GM18873 (cell line): ENCODE measurements around the gene DONSON.
"Not testable (repeated sequence)": the region's sequence is repeated elsewhere in the genome, so short reads cannot be mapped to it uniquely, and the experiment has no call there.

Source experiments
- ATAC-seq: cut with Tn5 transposase; IDR thresholded peaks from one replicate; pipeline ENCODE4 v1.9.1; 2021; ENCODE audit warnings: mild to moderate bottlenecking, moderate library complexity, moderate number of reproducible peaks; ENCODE audit not compliant: unreplicated experiment, low FRiP score

The DONSON gene

GRCh38 chr21:33588485-33589335 is at the start of gene DONSON:
Gene DONSON, minus strand, starts transcription at chr21:33588684. Its CDS starts 43 bp downstream, at chr21:33588641.
- peak; percentile 78 for ATAC-seq

GRCh38 chr21:33634254-33634653 is 45.8 kb upstream of the DONSON start:
- ATAC-seq, result no peak

GRCh38 chr21:33626151-33626550 is 37.7 kb upstream of the DONSON start:
- not testable (repeated sequence) for ATAC-seq

DNA sequence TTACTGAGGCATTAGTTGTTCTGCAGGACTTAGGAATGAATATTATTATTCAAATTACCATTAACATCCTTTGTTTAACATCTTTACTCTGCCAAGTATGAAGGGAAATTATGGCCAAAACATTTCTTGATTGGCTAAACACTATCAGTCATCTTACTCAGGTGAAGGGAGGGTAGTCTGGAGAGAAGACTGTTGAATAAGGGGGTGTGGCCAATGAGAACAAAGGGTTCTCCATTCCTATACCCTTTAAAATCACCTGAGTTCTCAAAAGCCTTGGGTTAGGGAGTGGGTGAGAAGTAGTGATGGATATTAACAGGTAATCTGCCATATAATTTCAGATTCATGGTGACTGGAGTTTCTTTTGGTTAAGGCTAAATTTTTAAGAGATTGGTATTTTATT is 33.8 kb upstream of the DONSON start:
- no peak for ATAC-seq

DNA sequence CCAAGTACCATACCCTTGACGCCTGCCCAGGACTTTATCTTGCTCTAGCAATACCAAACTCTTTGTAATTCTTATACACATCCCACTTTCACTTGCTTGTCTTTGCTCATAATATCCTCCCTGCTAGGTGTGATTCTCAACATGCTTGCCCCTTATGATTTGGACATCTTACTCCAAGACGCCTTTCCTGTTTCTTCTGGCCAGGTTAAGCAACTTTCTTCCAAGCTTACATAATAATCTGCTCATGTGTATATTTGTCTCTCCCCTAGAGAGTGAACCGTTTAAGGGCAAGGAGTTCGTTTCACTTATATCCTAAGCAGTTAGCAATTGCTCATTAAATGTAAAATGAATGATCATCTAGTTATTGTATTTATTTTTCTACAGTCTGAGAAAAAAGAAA is 31.2 kb upstream of the DONSON start:
- no peak for ATAC-seq

GRCh38 chr21:33618407-33618806 is 29.9 kb upstream of the DONSON start:
- no peak for ATAC-seq

- ATAC-seq, result not testable (repeated sequence)
These were observed 29.1 kb upstream of the DONSON start for GRCh38 chr21:33617565-33617964.

DNA sequence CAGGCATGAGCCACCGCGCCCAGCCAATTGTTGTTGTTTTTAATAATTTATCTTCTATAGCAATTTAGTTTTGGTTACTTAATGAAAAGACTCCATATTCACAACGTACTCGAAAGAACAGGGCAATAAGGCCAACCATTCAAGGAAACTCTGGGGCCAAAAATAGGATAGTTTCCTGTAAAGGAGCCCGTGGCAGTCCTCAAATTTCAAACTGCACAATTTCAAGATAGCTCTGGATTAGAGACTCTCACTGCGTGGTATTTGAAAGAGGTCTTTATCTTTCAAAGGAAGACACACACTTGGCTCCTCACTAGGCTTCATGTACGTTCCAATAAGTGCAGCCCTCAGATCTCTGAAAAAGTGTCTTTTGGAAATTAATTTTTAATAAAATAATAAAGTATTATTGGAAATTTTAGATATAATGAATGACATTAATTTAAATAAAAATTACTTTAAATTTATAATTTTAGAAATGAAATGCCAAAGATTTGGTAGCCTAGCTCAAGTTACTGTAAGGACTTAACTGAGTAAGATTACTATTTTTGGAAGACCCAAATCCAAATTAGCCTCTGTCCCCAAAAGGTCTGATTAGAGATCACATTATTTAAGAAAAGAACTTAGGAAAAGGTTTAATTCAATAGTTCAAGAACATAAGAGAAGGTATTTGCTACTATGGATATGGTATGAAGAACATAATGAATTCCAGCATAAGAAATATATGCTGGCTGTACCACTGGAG is 22.7 kb upstream of the DONSON start:
- no peak for ATAC-seq

DNA sequence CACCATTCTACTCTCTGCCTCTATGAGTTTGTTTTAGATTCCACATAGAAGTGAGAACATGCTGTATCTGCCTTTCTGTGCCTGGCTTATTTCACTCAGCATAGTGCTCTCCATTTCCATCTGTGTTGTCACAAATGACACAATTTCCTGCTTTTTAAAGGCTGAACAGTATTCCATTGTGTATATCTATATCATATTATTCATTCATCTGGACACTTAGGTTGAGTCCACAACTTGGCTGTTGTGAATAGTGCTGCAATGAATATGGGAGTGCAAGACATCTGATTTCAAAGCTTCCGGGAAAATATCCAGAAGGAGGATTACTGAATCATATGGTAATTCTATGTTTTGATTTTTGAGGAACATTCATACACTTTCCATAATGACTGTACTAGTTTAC is 20.1 kb upstream of the DONSON start:
- ATAC-seq, result no peak

GRCh38 chr21:33598051-33598450 is 9.6 kb upstream of the DONSON start:
- ATAC-seq, result no peak

DNA sequence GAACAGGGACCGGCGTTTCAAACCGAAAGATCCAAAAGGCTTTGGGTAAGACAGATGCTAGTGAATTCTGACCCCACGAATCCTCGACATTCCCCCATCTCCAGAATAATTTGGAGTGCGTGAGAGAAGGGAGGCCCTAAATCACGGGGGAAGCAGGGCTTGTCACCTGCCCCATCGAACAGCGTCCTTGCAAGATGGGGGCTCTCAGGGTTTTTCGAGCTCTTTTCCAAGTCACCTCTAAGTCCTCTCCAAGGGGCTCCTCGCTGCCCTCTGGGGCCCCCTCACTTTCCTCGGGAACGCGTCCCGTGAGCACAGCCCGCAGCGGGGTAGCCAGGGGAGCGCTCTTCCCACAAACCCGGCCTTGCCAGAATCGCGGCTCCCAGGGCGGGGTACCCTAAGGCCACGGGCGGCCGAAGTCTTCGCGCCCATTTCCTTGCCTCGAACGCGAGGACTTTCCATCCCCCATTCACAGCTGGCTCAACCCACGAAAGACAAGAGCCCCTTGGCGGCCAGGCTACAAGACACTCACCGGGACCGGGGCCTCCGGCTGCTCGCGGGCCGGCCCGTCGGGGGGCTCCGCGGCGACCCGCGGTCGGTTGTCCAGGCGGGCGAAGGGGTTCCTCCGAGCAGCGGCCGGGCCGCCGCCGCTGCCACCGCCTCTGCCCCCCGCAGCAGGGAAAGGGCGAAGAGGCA is 546 bp downstream of the DONSON start:
- peak; percentile 38 for ATAC-seq

GRCh38 chr21:33586927-33587326 is 1.6 kb downstream of the DONSON start:
- ATAC-seq, result no peak

GRCh38 chr21:33584455-33584854 is 4.0 kb downstream of the DONSON start:
- no peak for ATAC-seq

DNA sequence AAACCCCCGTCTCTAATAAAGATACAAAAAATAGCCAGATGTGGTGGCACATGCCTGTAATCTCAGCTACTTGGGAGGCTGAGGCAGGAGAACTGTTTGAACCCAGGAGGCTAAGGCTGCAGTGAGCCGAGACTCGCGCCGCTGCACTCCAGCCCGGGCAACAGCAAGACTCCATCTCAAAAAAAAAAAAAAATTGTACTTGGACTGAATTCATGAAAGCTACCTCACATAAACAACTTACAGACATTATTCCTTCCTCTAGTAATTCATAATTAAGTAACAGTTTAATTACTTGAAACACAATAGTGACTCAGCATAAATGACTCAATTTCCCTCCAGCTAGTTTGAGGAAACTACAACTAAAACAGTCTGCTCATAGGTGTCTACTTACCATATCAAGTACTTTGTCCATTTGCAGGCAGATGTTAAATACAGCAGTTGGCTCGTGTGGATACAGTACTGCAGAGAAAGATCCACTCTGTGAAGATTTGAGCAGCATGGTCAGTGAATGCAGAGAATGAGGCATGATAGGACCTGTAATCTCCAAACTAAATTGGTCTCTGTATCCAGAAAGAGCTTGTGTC is 9.4 kb downstream of the DONSON start:
- no peak for ATAC-seq

GRCh38 chr21:33578214-33578613 is 10.3 kb downstream of the DONSON start:
- ATAC-seq, result no peak

- not testable (repeated sequence) for ATAC-seq
These were observed 11.7 kb downstream of the DONSON start for GRCh38 chr21:33576741-33577141.

- no peak for ATAC-seq
These were observed 16.1 kb downstream of the DONSON start for GRCh38 chr21:33572350-33572749.

GRCh38 chr21:33569991-33570390 is 18.5 kb downstream of the DONSON start:
- ATAC-seq, result no peak

DNA sequence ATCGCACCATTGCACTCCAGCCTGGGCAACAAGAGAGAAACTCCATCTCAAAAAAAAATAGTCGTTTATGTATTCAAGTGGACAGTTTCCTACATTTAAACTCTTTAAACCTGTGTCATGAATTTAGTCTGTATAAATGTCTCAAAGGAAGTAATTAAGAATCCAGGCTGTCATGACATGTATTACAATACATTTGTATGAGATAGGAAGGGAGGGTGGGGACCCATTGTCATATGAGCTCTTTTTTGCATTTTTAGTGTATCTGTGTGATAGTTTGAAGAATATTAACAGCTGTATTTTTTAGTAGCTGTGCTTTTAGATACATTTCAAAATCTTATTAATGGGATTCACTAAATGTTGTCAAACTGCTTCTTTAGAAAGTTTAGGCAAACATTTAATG is 20.0 kb downstream of the DONSON start:
- ATAC-seq, result no peak

DNA sequence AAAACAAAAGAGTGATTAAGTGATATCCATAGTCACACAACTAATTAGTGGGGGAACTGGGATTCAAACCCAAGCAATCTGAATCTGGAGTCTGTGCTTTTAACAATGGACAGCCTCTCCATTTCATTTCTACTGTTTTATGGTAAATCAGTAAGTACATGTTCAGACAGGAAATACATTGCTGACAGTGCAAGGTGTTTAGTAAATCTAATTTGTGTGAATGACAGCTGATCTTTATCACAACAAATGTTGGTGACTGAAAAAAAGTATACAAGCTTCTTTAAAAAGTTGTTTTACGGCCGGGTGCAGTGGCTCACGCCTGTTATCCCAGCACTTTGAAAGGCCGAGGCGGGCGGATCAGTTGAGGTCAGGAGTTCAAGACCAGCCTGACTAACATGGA is 20.6 kb downstream of the DONSON start:
- no peak for ATAC-seq

DNA sequence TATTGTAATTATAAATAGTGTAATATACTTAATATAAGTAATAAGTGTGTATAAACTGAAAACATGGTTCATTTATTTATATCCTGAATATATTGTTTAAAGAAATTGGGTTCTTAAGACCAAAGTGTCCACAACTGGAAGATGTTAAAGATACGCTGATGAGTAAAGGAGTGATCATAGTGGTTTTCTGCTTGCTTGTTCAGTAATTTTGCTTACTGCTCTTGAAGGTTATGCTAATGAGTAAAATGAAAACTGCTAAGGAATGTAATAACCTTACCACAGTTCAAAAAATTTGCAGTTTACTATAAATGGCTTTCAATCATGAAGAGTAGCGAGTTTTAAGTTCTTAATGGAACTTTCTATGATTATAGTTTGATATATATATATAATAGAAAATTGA is 22.0 kb downstream of the DONSON start:
- ATAC-seq, result no peak
